ENCODE results near the gene PTPN4. TPM values are rescaled to one million over a fixed set of nuclear protein-coding genes. Genes with fewer than 3 reads are reported as not detected.

Gene PTPN4
- polyA plus RNA-seq, 3 donors, result 5.5 to 6.7 (median 5.7) TPM

GRCh38 chr2:119739580-119740255 is 20.0 kb upstream of the PTPN4 start:
- H3K9me3 Mint-ChIP-seq, result no peaks in the 10 kb centered on the region
- WGBS (ENCODE audit: insufficient coverage), result 0% methylated on average over 3 of the region's 3 CpGs
- H3K27ac Mint-ChIP-seq, result peak overlapping the region in 1 of 7 donors; percentile 40
- DNase-seq, result no peak
- H3K9ac ChIP-seq (ENCODE audit: insufficient read depth, low read length, poor library complexity, severe bottlenecking), result no peak overlapping the region
- no peaks in the 10 kb centered on the region for H3K36me3 ChIP-seq (replicated peaks in 1 of 2; ENCODE audit: control insufficient read depth in 1 of 2, insufficient read depth in 2 of 2, low read length in 2 of 2)
- H4K20me1 ChIP-seq (ENCODE audit: insufficient read depth, low read length), result no peaks in the 10 kb centered on the region
- H3K4me3 ChIP-seq (replicated peaks in 1 of 3; ENCODE audit: low read depth in 2 of 3, low read length in 3 of 3), result no peak overlapping the region
- peak overlapping the region in 1 of 2 donors; percentile 21 for H3K4me3 Mint-ChIP-seq
- H3K4me2 ChIP-seq (replicated peaks; ENCODE audit: extremely low read depth, low read length, poor library complexity, severe bottlenecking), result no peak overlapping the region
- no peak overlapping the region for H3K27ac ChIP-seq (ENCODE audit: low read depth in 1 of 2, low read length in 2 of 2)
- peaks cover 2% of the 10 kb centered on the region for H3K4me1 Mint-ChIP-seq
- H3K27me3 Mint-ChIP-seq (ENCODE audit: low read depth in 3 of 3), result peaks cover 0 to 5% (median 4%) of the 10 kb centered on the region in 3 donors
- H2AFZ ChIP-seq (ENCODE audit: insufficient read depth, low read depth, low read length, poor library complexity, severe bottlenecking), result no peak overlapping the region
- no peak for TF ChIP-seq CTCF (IDR thresholded peaks at IDR 0.05)
- intact Hi-C loops (cut with micrococcal nuclease), result no loop called here
- no peaks in the 10 kb centered on the region for H3K36me3 Mint-ChIP-seq
- H3K79me2 ChIP-seq (ENCODE audit: insufficient read depth, low read length), result no peaks in the 10 kb centered on the region
- no peaks in the 10 kb centered on the region for H3K4me1 ChIP-seq (ENCODE audit: control insufficient read depth in 1 of 2, insufficient read depth in 2 of 2, low read length in 2 of 2)
- H3K27me3 ChIP-seq (ENCODE audit: control insufficient read depth in 2 of 2, insufficient read depth in 2 of 2, low read length in 2 of 2), result no peaks in the 10 kb centered on the region
- no peaks in the 10 kb centered on the region for H3K9me3 ChIP-seq (replicated peaks in 1 of 2; ENCODE audit: control insufficient read depth in 1 of 2, insufficient read depth in 1 of 2, low read length in 2 of 2)

DNA sequence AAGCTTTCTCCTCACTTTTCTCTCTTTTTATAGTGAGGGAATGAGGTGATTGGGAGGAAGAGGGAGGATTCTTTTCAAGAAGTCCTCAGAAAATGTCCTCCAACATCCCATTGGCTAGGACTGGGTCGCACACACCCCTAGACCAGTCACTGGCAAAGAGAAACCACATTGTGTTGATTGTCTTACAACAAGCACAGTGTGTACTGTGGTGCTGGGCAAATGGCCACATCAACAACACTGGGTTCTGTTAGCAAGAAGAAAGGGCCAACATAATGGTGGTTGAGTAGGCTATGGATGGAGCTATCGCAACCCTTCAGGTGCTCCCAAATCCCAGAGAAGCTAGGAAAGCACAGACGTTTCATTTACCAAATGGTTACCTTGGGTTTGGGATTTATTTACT is 18.7 kb upstream of the PTPN4 start:
- no peak overlapping the region for H3K27ac Mint-ChIP-seq
- no peaks in the 10 kb centered on the region for H3K9me3 Mint-ChIP-seq
- H3K27me3 Mint-ChIP-seq (ENCODE audit: low read depth in 3 of 3), result peaks cover 1 to 6% (median 2%) of the 10 kb centered on the region in 3 donors
- Histone ChIP-seq H3K27ac (ENCODE audit: low read depth in 1 of 2, low read length in 2 of 2) (no peak overlapping the region), H2AFZ (ENCODE audit: insufficient read depth, low read depth, low read length, poor library complexity, severe bottlenecking) (no peak overlapping the region), H3K27me3 (ENCODE audit: control insufficient read depth in 2 of 2, insufficient read depth in 2 of 2, low read length in 2 of 2) (no peaks in the 10 kb centered on the region), H3K4me3 (replicated peaks in 1 of 3; ENCODE audit: low read depth in 2 of 3, low read length in 3 of 3) (no peak overlapping the region), H4K20me1 (ENCODE audit: insufficient read depth, low read length) (no peaks in the 10 kb centered on the region), H3K36me3 (replicated peaks in 1 of 2; ENCODE audit: control insufficient read depth in 1 of 2, insufficient read depth in 2 of 2, low read length in 2 of 2) (no peaks in the 10 kb centered on the region), H3K9me3 (replicated peaks in 1 of 2; ENCODE audit: control insufficient read depth in 1 of 2, insufficient read depth in 1 of 2, low read length in 2 of 2) (no peaks in the 10 kb centered on the region), H3K9ac (ENCODE audit: insufficient read depth, low read length, poor library complexity, severe bottlenecking) (no peak overlapping the region), H3K79me2 (ENCODE audit: insufficient read depth, low read length) (no peaks in the 10 kb centered on the region), H3K4me2 (replicated peaks; ENCODE audit: extremely low read depth, low read length, poor library complexity, severe bottlenecking) (no peak overlapping the region), H3K4me1 (ENCODE audit: control insufficient read depth in 1 of 2, insufficient read depth in 2 of 2, low read length in 2 of 2) (no peaks in the 10 kb centered on the region)
- H3K36me3 Mint-ChIP-seq, result no peaks in the 10 kb centered on the region
- peaks cover 2% of the 10 kb centered on the region for H3K4me1 Mint-ChIP-seq
- H3K4me3 Mint-ChIP-seq, result no peak overlapping the region
- TF ChIP-seq CTCF (IDR thresholded peaks at IDR 0.05), result no peak
- DNase-seq, result no peak
- WGBS (ENCODE audit: insufficient coverage), result 100% methylated on average over 1 of the region's 3 CpGs
- intact Hi-C loops (cut with micrococcal nuclease), result no loop called here

All from CD14-positive monocyte (primary cell).